ENCODE data around the gene CCDC157.
A peak's percentile ranks its signal among the peaks of the same experiment; 100 is the strongest.

DNA sequence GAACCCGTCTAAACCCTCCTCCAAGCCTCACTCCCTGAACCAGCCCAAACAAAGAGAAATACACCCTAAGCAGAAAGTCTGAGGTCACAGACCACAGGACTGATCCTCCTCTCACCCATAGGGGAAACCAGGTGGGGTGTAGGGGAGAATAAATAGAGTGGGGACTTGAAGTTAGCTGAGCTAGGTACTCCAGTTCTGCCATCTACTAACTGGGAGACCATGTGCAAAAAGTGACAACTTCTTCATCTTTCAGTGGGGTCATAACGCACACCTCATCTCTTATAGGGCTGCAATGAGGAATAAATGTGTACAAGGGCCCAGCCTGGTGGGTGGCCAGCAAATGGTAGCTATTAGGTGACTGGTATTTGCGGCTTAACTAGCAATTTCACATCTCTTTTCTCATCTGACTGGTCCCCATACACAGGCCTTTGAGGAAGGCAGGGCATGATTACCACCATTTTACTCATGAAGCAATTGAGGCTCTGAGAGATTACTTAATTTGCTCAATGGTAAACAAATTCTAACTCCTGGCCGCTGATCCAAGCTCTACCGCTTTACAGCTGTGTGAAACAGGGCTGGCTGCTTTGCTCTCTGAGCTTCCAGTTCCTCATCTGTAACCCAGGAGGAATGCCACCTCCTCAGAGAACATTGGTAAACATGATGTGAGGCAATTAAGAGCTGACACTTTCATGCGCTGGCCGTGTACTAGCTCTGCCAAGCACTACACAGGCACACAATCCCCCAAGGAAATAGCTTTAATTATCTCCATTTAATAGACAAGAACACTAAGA lies 46.7 kb upstream of the CCDC157 start:
- TF ChIP-seq CTCF (IDR thresholded peaks at IDR 0.05; ENCODE audit: insufficient read depth, low read length) (no peak), POLR2AphosphoS5 (IDR thresholded peaks at IDR 0.05; ENCODE audit: low read depth) (0 out of 2 replicates have a peak, but pooled peaks have one; percentile 45)
- TF ChIP-seq, protein P1, sequence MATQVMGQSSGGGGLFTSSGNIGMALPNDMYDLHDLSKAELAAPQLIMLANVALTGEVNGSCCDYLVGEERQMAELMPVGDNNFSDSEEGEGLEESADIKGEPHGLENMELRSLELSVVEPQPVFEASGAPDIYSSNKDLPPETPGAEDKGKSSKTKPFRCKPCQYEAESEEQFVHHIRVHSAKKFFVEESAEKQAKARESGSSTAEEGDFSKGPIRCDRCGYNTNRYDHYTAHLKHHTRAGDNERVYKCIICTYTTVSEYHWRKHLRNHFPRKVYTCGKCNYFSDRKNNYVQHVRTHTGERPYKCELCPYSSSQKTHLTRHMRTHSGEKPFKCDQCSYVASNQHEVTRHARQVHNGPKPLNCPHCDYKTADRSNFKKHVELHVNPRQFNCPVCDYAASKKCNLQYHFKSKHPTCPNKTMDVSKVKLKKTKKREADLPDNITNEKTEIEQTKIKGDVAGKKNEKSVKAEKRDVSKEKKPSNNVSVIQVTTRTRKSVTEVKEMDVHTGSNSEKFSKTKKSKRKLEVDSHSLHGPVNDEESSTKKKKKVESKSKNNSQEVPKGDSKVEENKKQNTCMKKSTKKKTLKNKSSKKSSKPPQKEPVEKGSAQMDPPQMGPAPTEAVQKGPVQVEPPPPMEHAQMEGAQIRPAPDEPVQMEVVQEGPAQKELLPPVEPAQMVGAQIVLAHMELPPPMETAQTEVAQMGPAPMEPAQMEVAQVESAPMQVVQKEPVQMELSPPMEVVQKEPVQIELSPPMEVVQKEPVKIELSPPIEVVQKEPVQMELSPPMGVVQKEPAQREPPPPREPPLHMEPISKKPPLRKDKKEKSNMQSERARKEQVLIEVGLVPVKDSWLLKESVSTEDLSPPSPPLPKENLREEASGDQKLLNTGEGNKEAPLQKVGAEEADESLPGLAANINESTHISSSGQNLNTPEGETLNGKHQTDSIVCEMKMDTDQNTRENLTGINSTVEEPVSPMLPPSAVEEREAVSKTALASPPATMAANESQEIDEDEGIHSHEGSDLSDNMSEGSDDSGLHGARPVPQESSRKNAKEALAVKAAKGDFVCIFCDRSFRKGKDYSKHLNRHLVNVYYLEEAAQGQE (IDR thresholded peaks at IDR 0.05; ENCODE audit: insufficient replicate concordance, low read depth): no peak
